SK-N-SH (cell line): ENCODE measurements around the gene CELF2.

Experiments
- CHD2 ChIP-seq: fragments of 150-350 bp; IDR thresholded peaks from 2 replicates; pipeline ENCODE4 v1.6.1; 2018; ENCODE audit warnings: low read length; ENCODE audit not compliant: partially characterized antibody
- EP300 ChIP-seq, 2 experiments: IDR thresholded peaks; 2 replicates each; pipeline versions ENCODE4 v1.4.0 to v1.6.1; 2012; ENCODE audit warnings: borderline replicate concordance in 1 of 2, low read depth in 1 of 2, low read length in 1 of 2
- FOXM1 ChIP-seq: IDR thresholded peaks from 2 replicates; pipeline ENCODE4 v1.4.0; 2012; ENCODE audit warnings: low read depth, mild to moderate bottlenecking
- MXI1 ChIP-seq: IDR thresholded peaks from 2 replicates; pipeline ENCODE4 v1.6.1; 2012; ENCODE audit warnings: mild to moderate bottlenecking, low read depth, low read length, improper control_type of control experiment
- POLR2AphosphoS5 ChIP-seq: IDR thresholded peaks from 2 replicates; pipeline ENCODE4 v1.6.1; 2012; ENCODE audit warnings: low read depth, low read length
- RAD21 ChIP-seq: IDR thresholded peaks from 2 replicates; pipeline ENCODE4 v1.6.1; 2012; ENCODE audit warnings: mild to moderate bottlenecking, low read length
- SMC3 ChIP-seq: IDR thresholded peaks from 2 replicates; pipeline ENCODE4 v1.6.1; 2012; ENCODE audit warnings: low read depth, low read length, improper control_type of control experiment
- TAF1 ChIP-seq: IDR thresholded peaks from 2 replicates; pipeline ENCODE4 v1.6.1; 2012; ENCODE audit warnings: low read depth, mild to moderate bottlenecking, low read length, moderate library complexity, borderline replicate concordance
- YY1 ChIP-seq: IDR thresholded peaks from 2 replicates; pipeline ENCODE4 v1.4.0; 2012; ENCODE audit warnings: low read depth, mild to moderate bottlenecking
- TF ChIP-seq, protein P1 (sequence below): fragments of 200-600 bp; sonication (generic); IDR thresholded peaks from 2 replicates; pipeline ENCODE4 v1.6.1; 2017; ENCODE audit warnings: antibody characterized with exemption, mild to moderate bottlenecking, moderate library complexity
- TF ChIP-seq, protein P2 (sequence below): IDR thresholded peaks from 2 replicates; pipeline ENCODE4 v1.4.0; 2012; ENCODE audit warnings: low read depth

- TF ChIP-seq TAF1 (no peak), POLR2AphosphoS5 (no peak), EP300 (IDR thresholded peaks at IDR 0.05; ENCODE audit: borderline replicate concordance in 1 of 2, low read depth in 1 of 2, low read length in 1 of 2) (no peak), MXI1 (no peak), RAD21 (no peak), YY1 (no peak), FOXM1 (no peak), CHD2 (no peak), SMC3 (no peak)
- TF ChIP-seq, protein P1, sequence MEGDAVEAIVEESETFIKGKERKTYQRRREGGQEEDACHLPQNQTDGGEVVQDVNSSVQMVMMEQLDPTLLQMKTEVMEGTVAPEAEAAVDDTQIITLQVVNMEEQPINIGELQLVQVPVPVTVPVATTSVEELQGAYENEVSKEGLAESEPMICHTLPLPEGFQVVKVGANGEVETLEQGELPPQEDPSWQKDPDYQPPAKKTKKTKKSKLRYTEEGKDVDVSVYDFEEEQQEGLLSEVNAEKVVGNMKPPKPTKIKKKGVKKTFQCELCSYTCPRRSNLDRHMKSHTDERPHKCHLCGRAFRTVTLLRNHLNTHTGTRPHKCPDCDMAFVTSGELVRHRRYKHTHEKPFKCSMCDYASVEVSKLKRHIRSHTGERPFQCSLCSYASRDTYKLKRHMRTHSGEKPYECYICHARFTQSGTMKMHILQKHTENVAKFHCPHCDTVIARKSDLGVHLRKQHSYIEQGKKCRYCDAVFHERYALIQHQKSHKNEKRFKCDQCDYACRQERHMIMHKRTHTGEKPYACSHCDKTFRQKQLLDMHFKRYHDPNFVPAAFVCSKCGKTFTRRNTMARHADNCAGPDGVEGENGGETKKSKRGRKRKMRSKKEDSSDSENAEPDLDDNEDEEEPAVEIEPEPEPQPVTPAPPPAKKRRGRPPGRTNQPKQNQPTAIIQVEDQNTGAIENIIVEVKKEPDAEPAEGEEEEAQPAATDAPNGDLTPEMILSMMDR, result no peak
- TF ChIP-seq, protein P2, sequence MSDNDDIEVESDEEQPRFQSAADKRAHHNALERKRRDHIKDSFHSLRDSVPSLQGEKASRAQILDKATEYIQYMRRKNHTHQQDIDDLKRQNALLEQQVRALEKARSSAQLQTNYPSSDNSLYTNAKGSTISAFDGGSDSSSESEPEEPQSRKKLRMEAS, result no peak
Observed at GRCh38 chr10:11183015-11183414, 165.3 kb downstream of the CELF2 start.
